ENCODE data around the gene BHLHA9. TPM values are rescaled to one million over a fixed set of nuclear protein-coding genes. Genes with fewer than 3 reads are reported as not detected.

Gene BHLHA9
- total and polyA plus RNA-seq, 9 of the 15 experiments (the other 6 are each of a cell fraction or from before 2014, with no cell fraction given) = not detected

DNA sequence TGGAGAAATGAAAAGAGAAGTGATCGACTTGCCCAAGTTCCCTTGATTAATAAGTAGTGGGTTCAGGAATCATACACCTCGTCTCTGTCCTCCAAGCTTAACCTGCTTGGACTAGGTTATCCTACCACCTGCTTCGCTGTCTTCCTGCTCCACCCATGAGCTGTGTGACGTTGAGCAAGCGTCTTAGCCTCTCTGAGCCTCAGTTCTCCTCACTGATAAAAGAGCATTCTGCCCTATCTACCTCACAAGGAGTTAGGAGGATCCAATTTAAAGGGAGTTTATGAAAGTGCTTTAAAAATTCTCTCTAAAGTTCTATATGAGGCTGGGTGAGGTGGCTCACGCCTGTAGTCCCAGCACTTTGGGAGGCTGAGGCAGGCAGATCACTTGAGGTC lies 9.5 kb upstream of the BHLHA9 start:
- FAIRE-seq (no peak), ATAC-seq (no peak), DNase-seq (ENCODE audit: extremely low read depth in 1 of 4, low spot score in 3 of 4) (no peak)
- BruUV-seq (replicated peaks) = no TSS peak
- Histone ChIP-seq H3K9me3 (replicated peaks; ENCODE audit: control insufficient read depth, insufficient read depth, low read depth, low read length) (no peaks in the 10 kb centered on the region), H3K36me3 (ENCODE audit: control insufficient read depth, insufficient read depth, low read length) (no peaks in the 10 kb centered on the region), H3K4me1 (replicated peaks in 1 of 2; ENCODE audit: control insufficient read depth in 2 of 2, insufficient read depth in 2 of 2, low read length in 2 of 2) (peaks cover 0 to 12% of the 10 kb centered on the region in 2 experiments; a peak in 3 of 5 replicates), H3K79me2 (ENCODE audit: control insufficient read depth, insufficient read depth, low read length) (no peaks in the 10 kb centered on the region), H3K4me2 (ENCODE audit: insufficient read depth, low read length) (no peak overlapping the region), H3K9ac (ENCODE audit: insufficient read depth in 1 of 2, low read depth in 2 of 2, low read length in 2 of 2) (no peak overlapping the region; a peak in 1 of 4 replicates), H4K20me1 (replicated peaks; ENCODE audit: control insufficient read depth, insufficient read depth, low read length) (no peaks in the 10 kb centered on the region), H3K9me1 (ENCODE audit: control insufficient read depth, insufficient read depth, low read length) (no peaks in the 10 kb centered on the region), H2AFZ (ENCODE audit: low read depth, low read length) (no peak overlapping the region), H3K4me3 (no peak overlapping the region), H3K27ac (ENCODE audit: extremely low read depth, low read depth, low read length) (no peak overlapping the region), H3K27me3 (ENCODE audit: control insufficient read depth in 2 of 2, insufficient read depth in 2 of 2, low read length in 2 of 2) (no peaks in the 10 kb centered on the region)
- intact Hi-C loops (cut with micrococcal nuclease) = no loop called here
- in situ Hi-C loops (cut with MboI) = no loop called here
- ChIA-PET POLR2A (no interaction called here), CTCF (ENCODE audit: low intra/inter-chr PET ratio) (no interaction called here)
- 71% methylated on average over 5 of the region's 6 CpGs for WGBS (ENCODE audit: insufficient coverage, low coverage, missing lambda C conversion rate)
- no peak for TF ChIP-seq NBN (IDR thresholded peaks at IDR 0.05; ENCODE audit: low read depth)
- TF ChIP-seq ZNF699 (CRISPR knock-in tag; IDR thresholded peaks at IDR 0.05; ENCODE audit: insufficient replicate concordance) = no peak
- peak; percentile 85 for TF ChIP-seq RBM25 (IDR thresholded peaks at IDR 0.05; ENCODE audit: low read depth, low read length, severe bottlenecking)
- TF ChIP-seq POLR2AphosphoS5 (IDR thresholded peaks at IDR 0.05; ENCODE audit: control insufficient read depth, insufficient read depth, low read depth, low read length) = no peak
- TF ChIP-seq, protein P1, sequence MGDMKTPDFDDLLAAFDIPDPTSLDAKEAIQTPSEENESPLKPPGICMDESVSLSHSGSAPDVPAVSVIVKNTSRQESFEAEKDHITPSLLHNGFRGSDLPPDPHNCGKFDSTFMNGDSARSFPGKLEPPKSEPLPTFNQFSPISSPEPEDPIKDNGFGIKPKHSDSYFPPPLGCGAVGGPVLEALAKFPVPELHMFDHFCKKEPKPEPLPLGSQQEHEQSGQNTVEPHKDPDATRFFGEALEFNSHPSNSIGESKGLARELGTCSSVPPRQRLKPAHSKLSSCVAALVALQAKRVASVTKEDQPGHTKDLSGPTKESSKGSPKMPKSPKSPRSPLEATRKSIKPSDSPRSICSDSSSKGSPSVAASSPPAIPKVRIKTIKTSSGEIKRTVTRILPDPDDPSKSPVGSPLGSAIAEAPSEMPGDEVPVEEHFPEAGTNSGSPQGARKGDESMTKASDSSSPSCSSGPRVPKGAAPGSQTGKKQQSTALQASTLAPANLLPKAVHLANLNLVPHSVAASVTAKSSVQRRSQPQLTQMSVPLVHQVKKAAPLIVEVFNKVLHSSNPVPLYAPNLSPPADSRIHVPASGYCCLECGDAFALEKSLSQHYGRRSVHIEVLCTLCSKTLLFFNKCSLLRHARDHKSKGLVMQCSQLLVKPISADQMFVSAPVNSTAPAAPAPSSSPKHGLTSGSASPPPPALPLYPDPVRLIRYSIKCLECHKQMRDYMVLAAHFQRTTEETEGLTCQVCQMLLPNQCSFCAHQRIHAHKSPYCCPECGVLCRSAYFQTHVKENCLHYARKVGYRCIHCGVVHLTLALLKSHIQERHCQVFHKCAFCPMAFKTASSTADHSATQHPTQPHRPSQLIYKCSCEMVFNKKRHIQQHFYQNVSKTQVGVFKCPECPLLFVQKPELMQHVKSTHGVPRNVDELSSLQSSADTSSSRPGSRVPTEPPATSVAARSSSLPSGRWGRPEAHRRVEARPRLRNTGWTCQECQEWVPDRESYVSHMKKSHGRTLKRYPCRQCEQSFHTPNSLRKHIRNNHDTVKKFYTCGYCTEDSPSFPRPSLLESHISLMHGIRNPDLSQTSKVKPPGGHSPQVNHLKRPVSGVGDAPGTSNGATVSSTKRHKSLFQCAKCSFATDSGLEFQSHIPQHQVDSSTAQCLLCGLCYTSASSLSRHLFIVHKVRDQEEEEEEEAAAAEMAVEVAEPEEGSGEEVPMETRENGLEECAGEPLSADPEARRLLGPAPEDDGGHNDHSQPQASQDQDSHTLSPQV (IDR thresholded peaks at IDR 0.05) = no peak
- TF ChIP-seq HDAC3 (IDR thresholded peaks at IDR 0.05; ENCODE audit: borderline replicate concordance, partially characterized antibody) = no peak
- TF ChIP-seq NFIX (CRISPR knock-in tag; IDR thresholded peaks at IDR 0.05; ENCODE audit: low read depth) = no peak
- no peak for TF ChIP-seq NCOA4 (IDR thresholded peaks at IDR 0.05; ENCODE audit: partially characterized antibody)
- TF ChIP-seq HIVEP1 (CRISPR knock-in tag; IDR thresholded peaks at IDR 0.05) = no peak
- TF ChIP-seq ZNF212 (CRISPR knock-in tag; IDR thresholded peaks at IDR 0.05) = no peak
- peak; percentile 27 to 60; a peak in 2 of 4 replicates for TF ChIP-seq KDM1A (IDR thresholded peaks at IDR 0.05)
- no peak for TF ChIP-seq LARP7 (IDR thresholded peaks at IDR 0.05)
- peak; percentile 86 for TF ChIP-seq BCOR (IDR thresholded peaks at IDR 0.05)
- TF ChIP-seq POLR3A (IDR thresholded peaks at IDR 0.05; ENCODE audit: borderline replicate concordance, extremely low read depth, insufficient read depth, insufficient read length) = no peak
- TF ChIP-seq XRCC4 (IDR thresholded peaks at IDR 0.05; ENCODE audit: extremely low read depth, insufficient read depth, insufficient read length) = no peak
- TF ChIP-seq, protein P2, sequence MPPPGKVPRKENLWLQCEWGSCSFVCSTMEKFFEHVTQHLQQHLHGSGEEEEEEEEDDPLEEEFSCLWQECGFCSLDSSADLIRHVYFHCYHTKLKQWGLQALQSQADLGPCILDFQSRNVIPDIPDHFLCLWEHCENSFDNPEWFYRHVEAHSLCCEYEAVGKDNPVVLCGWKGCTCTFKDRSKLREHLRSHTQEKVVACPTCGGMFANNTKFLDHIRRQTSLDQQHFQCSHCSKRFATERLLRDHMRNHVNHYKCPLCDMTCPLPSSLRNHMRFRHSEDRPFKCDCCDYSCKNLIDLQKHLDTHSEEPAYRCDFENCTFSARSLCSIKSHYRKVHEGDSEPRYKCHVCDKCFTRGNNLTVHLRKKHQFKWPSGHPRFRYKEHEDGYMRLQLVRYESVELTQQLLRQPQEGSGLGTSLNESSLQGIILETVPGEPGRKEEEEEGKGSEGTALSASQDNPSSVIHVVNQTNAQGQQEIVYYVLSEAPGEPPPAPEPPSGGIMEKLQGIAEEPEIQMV (tag; conservative IDR thresholded peaks at IDR 0.05; ENCODE audit: low read depth) = no peak
- peak; percentile 69 for TF ChIP-seq ZFP36 (IDR thresholded peaks at IDR 0.05; ENCODE audit: low read depth, low read length, partially characterized antibody)
- TF ChIP-seq TSC22D4 (tag; IDR thresholded peaks at IDR 0.05) = no peak
- TF ChIP-seq FOS (IDR thresholded peaks at IDR 0.05; ENCODE audit: extremely low read depth, insufficient read length) = no peak

Measured in K562 (cell line).